H9 (cell line): ENCODE results near the gene PPP3CB. TPM values are rescaled to one million over a fixed set of nuclear protein-coding genes. Genes with fewer than 3 reads are reported as not detected.

Source experiments
- DNase-seq: peaks from one replicate; pipeline ENCODE4 v3.0.0-alpha.2; 2017
- H2AFZ ChIP-seq: one replicate; pipeline ENCODE4 v1.6.1; 2013; ENCODE audit warnings: mild to moderate bottlenecking, low read length, control low read depth, moderate library complexity
- H2AK5ac ChIP-seq: 2 replicates; pipeline ENCODE4 v1.6.1; 2013; ENCODE audit warnings: low read length, control low read depth, mixed read lengths; ENCODE audit not compliant: insufficient read length
- H2BK120ac ChIP-seq: one replicate; pipeline ENCODE4 v1.6.1; 2013; ENCODE audit warnings: low read depth, mild to moderate bottlenecking, low read length, control low read depth, inconsistent platforms; ENCODE audit not compliant: poor library complexity, severe bottlenecking
- H2BK12ac ChIP-seq: 2 replicates; pipeline ENCODE4 v1.6.1; 2013; ENCODE audit warnings: low read length, control low read depth, mixed read lengths, low read depth; ENCODE audit not compliant: insufficient read length
- H2BK15ac ChIP-seq: 2 replicates; pipeline ENCODE4 v1.6.1; 2013; ENCODE audit warnings: low read depth, low read length, control low read depth
- H2BK20ac ChIP-seq: one replicate; pipeline ENCODE4 v1.6.1; 2013; ENCODE audit warnings: low read depth, mild to moderate bottlenecking, low read length, control low read depth, inconsistent platforms; ENCODE audit not compliant: poor library complexity, severe bottlenecking
- H2BK5ac ChIP-seq: 2 replicates; pipeline ENCODE4 v1.6.1; 2013; ENCODE audit warnings: low read length, control low read depth, mixed read lengths; ENCODE audit not compliant: insufficient read length
- H3K14ac ChIP-seq: 2 replicates; pipeline ENCODE4 v1.6.1; 2013; ENCODE audit warnings: low read length, control low read depth; ENCODE audit not compliant: insufficient read depth
- H3K18ac ChIP-seq: 2 replicates; pipeline ENCODE4 v1.6.1; 2013; ENCODE audit warnings: low read depth, mild to moderate bottlenecking, mixed read lengths, low read length, control low read depth; ENCODE audit not compliant: insufficient read length
- H3K23ac ChIP-seq: 2 replicates; pipeline ENCODE4 v1.6.1; 2013; ENCODE audit warnings: low read length, control low read depth, mixed read lengths, low read depth; ENCODE audit not compliant: insufficient read length
- H3K23me2 ChIP-seq: 2 replicates; pipeline ENCODE4 v1.6.1; 2013; ENCODE audit warnings: low read depth, mild to moderate bottlenecking, mixed read lengths, low read length, control low read depth; ENCODE audit not compliant: insufficient read length, poor library complexity, severe bottlenecking
- H3K27ac ChIP-seq: 2 replicates; pipeline ENCODE4 v1.5.1; 2013; ENCODE audit warnings: low read length, control low read depth, mixed read lengths, low read depth; ENCODE audit not compliant: insufficient read length
- H3K27me3 ChIP-seq: 2 replicates; pipeline ENCODE4 v1.6.1; 2013; ENCODE audit warnings: low read length, control low read depth, inconsistent platforms; ENCODE audit not compliant: insufficient read depth
- H3K4ac ChIP-seq: 2 replicates; pipeline ENCODE4 v1.6.1; 2013; ENCODE audit warnings: low read depth, mild to moderate bottlenecking, control low read depth, inconsistent platforms, low read length, moderate library complexity
- H3K4me1 ChIP-seq: 2 replicates; pipeline ENCODE4 v1.6.1; 2013; ENCODE audit warnings: low read length, control low read depth, inconsistent platforms; ENCODE audit not compliant: insufficient read depth
- H3K4me2 ChIP-seq: 2 replicates; pipeline ENCODE4 v1.6.1; 2013; ENCODE audit warnings: low read length, control low read depth, mixed read lengths; ENCODE audit not compliant: insufficient read length, insufficient read depth
- H3K56ac ChIP-seq: 2 replicates; pipeline ENCODE4 v1.6.1; 2013; ENCODE audit warnings: low read depth, mild to moderate bottlenecking, mixed read lengths, low read length, control low read depth; ENCODE audit not compliant: insufficient read length
- H3K79me1 ChIP-seq: 2 replicates; pipeline ENCODE4 v1.6.1; 2013; ENCODE audit warnings: low read depth, mild to moderate bottlenecking, moderate library complexity, low read length, control low read depth, inconsistent platforms; ENCODE audit not compliant: insufficient read depth, poor library complexity, severe bottlenecking
- H3K79me2 ChIP-seq: 2 replicates; pipeline ENCODE4 v1.6.1; 2013; ENCODE audit warnings: low read length, control low read depth, inconsistent platforms; ENCODE audit not compliant: insufficient read depth
- H3K9ac ChIP-seq: 2 replicates; pipeline ENCODE4 v1.6.1; 2013; ENCODE audit warnings: low read length, control low read depth, mixed read lengths; ENCODE audit not compliant: insufficient read length; ENCODE audit errors: extremely low read depth
- H3K9me3 ChIP-seq: one replicate; pipeline ENCODE4 v1.6.1; 2013; ENCODE audit warnings: low read depth, low read length, inconsistent platforms; ENCODE audit not compliant: control insufficient read depth
- H3T11ph ChIP-seq: one replicate; pipeline ENCODE4 v1.6.1; 2013; ENCODE audit warnings: mild to moderate bottlenecking, low read length, control low read depth, inconsistent platforms
- H4K20me1 ChIP-seq: one replicate; pipeline ENCODE4 v1.6.1; 2013; ENCODE audit not compliant: control insufficient read depth, insufficient read length, insufficient read depth
- H4K5ac ChIP-seq: 2 replicates; pipeline ENCODE4 v1.6.1; 2013; ENCODE audit warnings: low read depth, mild to moderate bottlenecking, mixed read lengths, low read length, control low read depth; ENCODE audit not compliant: insufficient read length
- H4K8ac ChIP-seq: replicated peaks from 2 replicates; pipeline ENCODE4 v1.6.1; 2013; ENCODE audit warnings: low read length, control low read depth, mixed read lengths, low read depth; ENCODE audit not compliant: insufficient read length
- H4K91ac ChIP-seq: 2 replicates; pipeline ENCODE4 v1.6.1; 2013; ENCODE audit warnings: low read depth, mild to moderate bottlenecking, moderate library complexity, mixed read lengths, low read length, control low read depth; ENCODE audit not compliant: insufficient read length
- H3K27ac Mint-ChIP-seq, 3 experiments: 2 replicates in 2 of 3; 3 replicates in 1 of 3; pipeline ENCODE4 v1.8.0; 2020 to 2021; ENCODE audit warnings: mixed read lengths in 3 of 3, mild to moderate bottlenecking in 1 of 3, moderate library complexity in 1 of 3
- H3K27me3 Mint-ChIP-seq: 2 replicates; pipeline ENCODE4 v1.8.0; 2021; ENCODE audit warnings: low read depth, mild to moderate bottlenecking, moderate library complexity, mixed read lengths
- H3K36me3 Mint-ChIP-seq, 3 experiments: 2 replicates in 2 of 3; 3 replicates in 1 of 3; pipeline ENCODE4 v1.8.0; 2020 to 2021; ENCODE audit warnings: low read depth in 3 of 3, mixed read lengths in 3 of 3; ENCODE audit not compliant: insufficient read depth in 1 of 3
- H3K4me1 Mint-ChIP-seq, 2 experiments: 2 replicates each; pipeline ENCODE4 v1.8.0; 2020; ENCODE audit warnings: mixed read lengths in 2 of 2
- H3K4me3 Mint-ChIP-seq, 2 experiments: 2 replicates in 1 of 2; 3 replicates in 1 of 2; pipeline ENCODE4 v1.8.0; 2020 to 2021; ENCODE audit warnings: mild to moderate bottlenecking in 2 of 2, mixed read lengths in 2 of 2, moderate library complexity in 1 of 2
- H3K9me3 Mint-ChIP-seq, 2 experiments: 2 replicates in 1 of 2; 3 replicates in 1 of 2; pipeline ENCODE4 v1.8.0; 2020; ENCODE audit warnings: mild to moderate bottlenecking in 2 of 2, mixed read lengths in 2 of 2, moderate library complexity in 1 of 2
- WGBS: extraction: QIAGEN DNeasy Blood & Tissue Kit; methylation state at CpG from one replicate; pipeline ENCODE4 v1.1.7; 2013; ENCODE audit warnings: missing lambda C conversion rate, low lambda C conversion rate, mixed read lengths; ENCODE audit not compliant: insufficient read length; ENCODE audit errors: extremely low coverage; 5-methylcytosine and 5-hydroxymethylcytosine counted together
- total RNA-seq: library from RNA; stranded (reverse); gene quantifications from 2 replicates; pipeline ENCODE4 v1.2.1, GENCODE V29; 2021
- TF ChIP-seq, protein P1 (sequence below): fragments of 200-600 bp; sonication (generic); conservative IDR thresholded peaks from 3 replicates; pipeline ENCODE4 v1.8.0; 2021; ENCODE audit warnings: antibody characterized with exemption, mild to moderate bottlenecking

Gene PPP3CB
- total RNA-seq, 1 experiment from 2014 or later = 37.3 TPM

DNA sequence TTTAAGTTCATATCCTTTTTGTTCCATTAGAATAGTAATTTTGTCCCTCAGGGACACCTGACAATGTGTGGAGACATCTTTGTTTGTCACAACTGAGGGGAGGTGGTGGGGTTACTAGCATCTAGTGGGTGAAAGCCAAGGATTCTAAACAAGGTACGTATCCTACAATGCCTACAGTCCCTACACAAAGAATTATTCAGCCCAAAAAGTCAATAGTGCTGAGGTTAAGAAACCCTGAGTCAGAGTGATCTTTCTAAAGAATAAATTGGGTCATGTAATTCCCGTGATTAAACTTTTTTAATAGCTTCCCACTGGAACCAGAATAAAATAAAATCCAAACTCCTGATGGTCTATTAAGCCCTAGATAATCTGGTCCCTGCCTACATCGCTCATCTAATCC is 79.3 kb downstream of the PPP3CB start:
- no peak overlapping the region for H2BK12ac ChIP-seq
- H3K27ac ChIP-seq = no peak overlapping the region
- no peak overlapping the region for H3K23ac ChIP-seq
- no peaks in the 10 kb centered on the region for H3K27me3 ChIP-seq
- DNase-seq = no peak
- Mint-ChIP-seq H3K9me3 (no peaks in the 10 kb centered on the region), H3K27me3 (peaks cover 4% of the 10 kb centered on the region; the same call in 1 of the 2 replicates), H3K36me3 (no peaks in the 10 kb centered on the region), H3K27ac (no peak overlapping the region), H3K4me3 (no peak overlapping the region), H3K4me1 (peaks cover 16 to 18% of the 10 kb centered on the region in 2 experiments)
- no peaks in the 10 kb centered on the region for H4K20me1 ChIP-seq
- no peak overlapping the region for H4K91ac ChIP-seq
- H2BK15ac ChIP-seq = no peak overlapping the region
- H2BK20ac ChIP-seq = no peak overlapping the region
- H4K8ac ChIP-seq = no peak overlapping the region
- no CpG with 5 or more reads among the region's 3 CpGs for WGBS
- no peaks in the 10 kb centered on the region for H3K4me1 ChIP-seq
- no peak overlapping the region for H2BK120ac ChIP-seq
- no peaks in the 10 kb centered on the region for H3K79me1 ChIP-seq
- no peak overlapping the region for H3K4ac ChIP-seq
- peaks cover 16% of the 10 kb centered on the region for H3K23me2 ChIP-seq
- H3K4me2 ChIP-seq = no peak overlapping the region
- H3K18ac ChIP-seq = no peak overlapping the region
- TF ChIP-seq, protein P1, sequence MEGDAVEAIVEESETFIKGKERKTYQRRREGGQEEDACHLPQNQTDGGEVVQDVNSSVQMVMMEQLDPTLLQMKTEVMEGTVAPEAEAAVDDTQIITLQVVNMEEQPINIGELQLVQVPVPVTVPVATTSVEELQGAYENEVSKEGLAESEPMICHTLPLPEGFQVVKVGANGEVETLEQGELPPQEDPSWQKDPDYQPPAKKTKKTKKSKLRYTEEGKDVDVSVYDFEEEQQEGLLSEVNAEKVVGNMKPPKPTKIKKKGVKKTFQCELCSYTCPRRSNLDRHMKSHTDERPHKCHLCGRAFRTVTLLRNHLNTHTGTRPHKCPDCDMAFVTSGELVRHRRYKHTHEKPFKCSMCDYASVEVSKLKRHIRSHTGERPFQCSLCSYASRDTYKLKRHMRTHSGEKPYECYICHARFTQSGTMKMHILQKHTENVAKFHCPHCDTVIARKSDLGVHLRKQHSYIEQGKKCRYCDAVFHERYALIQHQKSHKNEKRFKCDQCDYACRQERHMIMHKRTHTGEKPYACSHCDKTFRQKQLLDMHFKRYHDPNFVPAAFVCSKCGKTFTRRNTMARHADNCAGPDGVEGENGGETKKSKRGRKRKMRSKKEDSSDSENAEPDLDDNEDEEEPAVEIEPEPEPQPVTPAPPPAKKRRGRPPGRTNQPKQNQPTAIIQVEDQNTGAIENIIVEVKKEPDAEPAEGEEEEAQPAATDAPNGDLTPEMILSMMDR = no peak
- H2BK5ac ChIP-seq = no peak overlapping the region
- no peaks in the 10 kb centered on the region; the same call in 1 of the 2 replicates for H3K79me2 ChIP-seq
- H2AFZ ChIP-seq = no peak overlapping the region
- H3K9ac ChIP-seq = no peak overlapping the region
- no peak overlapping the region for H2AK5ac ChIP-seq
- no peak overlapping the region for H4K5ac ChIP-seq
- no peak overlapping the region for H3K56ac ChIP-seq
- H3K14ac ChIP-seq = no peak overlapping the region
- H3K9me3 ChIP-seq = no peaks in the 10 kb centered on the region
- H3T11ph ChIP-seq = no peak overlapping the region
